Stimulated activated naive CD4-positive, alpha-beta T cell (primary cell): ENCODE data around the gene MUSK.
"Not testable (repeated sequence)": the region's sequence is repeated elsewhere in the genome, so short reads cannot be mapped to it uniquely, and the experiment has no call there.

Source experiments
- DNase-seq, 6 experiments: peaks; one replicate each; lab custom pipeline; 2025; lab: John Stamatoyannopoulos, UW

Gene MUSK

GRCh38 chr9:110695846-110696245 lies 27.3 kb downstream of the MUSK start:
- not testable (repeated sequence) for DNase-seq

DNA sequence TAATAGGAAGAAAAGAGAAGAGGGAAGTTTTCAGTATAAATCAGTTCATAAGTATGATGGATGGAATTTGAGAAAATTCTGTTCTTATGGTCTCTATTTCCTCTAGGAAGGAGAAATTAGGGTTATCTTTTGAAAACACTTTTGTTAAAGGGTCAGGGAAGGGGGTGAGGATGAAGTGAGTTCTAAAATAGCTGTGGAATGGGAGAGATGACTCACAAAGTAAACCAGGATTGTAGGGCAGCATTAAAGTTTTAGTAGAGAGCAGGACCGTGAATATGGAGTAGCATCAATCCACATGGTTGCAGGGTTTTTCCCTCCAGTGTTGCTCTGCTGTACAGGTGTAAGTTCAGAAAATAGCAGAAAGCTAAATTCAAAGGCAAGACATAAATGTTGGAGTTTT lies 32.4 kb downstream of the MUSK start:
- DNase-seq: no peak

DNA sequence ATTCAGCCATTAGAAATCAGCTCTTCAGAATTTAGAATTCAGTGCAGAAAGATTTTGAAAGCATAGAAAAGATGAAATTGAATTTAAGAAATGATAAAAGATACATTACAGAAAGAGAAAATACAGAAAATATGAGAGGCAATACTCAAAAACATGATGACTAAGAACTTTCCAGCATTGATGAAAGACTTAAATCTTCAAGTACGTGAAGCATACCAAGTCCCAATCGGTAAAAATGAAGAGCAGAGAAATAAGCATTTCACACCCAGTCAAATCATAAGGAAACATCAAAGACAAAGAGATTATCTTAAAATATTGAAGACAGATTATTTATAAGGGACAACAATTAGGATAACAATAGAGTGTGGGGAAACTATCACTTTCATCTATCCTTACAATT lies 35.1 kb downstream of the MUSK start:
- DNase-seq: no peak

- DNase-seq: no peak
Measured at GRCh38 chr9:110707419-110707818, 38.8 kb downstream of the MUSK start.

DNA sequence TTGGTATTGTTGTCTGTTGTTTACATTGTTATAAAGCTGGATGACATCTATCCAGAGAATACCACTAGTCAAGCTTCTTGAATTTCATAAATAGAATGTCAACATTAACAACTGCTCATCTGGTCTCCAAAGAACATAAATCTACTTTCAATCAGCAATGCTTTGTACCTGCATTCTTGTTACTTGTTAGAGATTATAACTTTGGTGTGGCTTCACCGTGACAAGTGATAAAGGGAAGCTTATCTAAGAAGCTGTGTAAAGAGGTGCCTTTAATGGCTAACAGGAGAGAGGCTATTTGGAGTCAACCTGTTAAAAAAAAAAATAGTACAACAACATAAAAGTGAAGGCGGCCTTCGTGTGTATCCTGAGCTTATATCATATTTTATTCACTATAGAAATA lies 41.8 kb downstream of the MUSK start:
- DNase-seq: no peak

- DNase-seq: no peak
Measured at GRCh38 chr9:110712955-110713354, 44.4 kb downstream of the MUSK start.

DNA sequence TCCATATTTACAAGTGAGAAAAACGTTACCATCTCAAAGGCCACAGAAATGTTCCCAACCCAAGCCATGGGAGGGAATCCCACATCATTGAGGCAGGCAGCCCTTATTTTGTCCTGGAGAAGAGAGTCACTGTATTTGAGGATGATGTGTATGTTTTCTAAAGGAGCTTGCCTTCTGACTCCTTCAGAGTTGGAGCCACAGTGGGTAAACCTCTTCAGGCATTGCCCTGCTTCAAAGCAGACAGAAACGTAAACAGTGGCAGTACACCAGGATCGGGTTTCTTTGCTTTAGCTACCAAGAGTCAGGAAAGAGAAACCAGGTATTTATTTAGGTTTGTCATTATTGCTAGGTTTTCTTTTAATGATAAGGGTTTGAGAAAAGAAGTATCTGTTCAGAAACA lies 45.7 kb downstream of the MUSK start:
- no peak for DNase-seq

- no peak for DNase-seq
Measured at GRCh38 chr9:110728058-110728457, 59.5 kb downstream of the MUSK start.

- no peak for DNase-seq
Measured at GRCh38 chr9:110729641-110730040, 61.0 kb downstream of the MUSK start.

DNA sequence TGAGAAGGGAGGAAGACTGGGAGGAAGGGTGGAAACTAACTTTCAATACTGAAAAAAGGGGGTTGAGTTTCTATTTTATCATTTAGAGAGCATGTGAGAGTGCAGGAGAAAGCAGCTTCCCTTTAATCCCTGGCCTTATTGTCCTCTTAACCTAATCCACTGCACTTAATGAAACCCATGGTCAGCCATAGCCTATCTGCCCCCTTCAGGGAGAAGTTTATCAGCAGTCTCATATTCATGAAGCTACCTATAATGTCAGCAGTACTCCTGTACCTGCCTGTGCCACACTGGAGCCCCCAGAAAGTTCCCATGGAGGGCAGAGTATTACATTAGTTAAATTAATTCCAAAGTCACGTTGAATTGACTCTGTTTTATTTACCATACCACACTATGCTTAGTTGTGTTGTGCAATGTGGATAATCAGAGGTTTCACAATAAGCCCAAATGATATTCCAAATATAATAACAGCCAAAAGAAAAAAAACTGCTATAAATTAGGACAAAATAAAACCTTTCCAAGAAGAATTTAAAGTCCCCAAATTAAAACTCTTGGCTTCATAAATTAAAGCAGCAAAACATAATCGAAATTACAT lies 62.9 kb downstream of the MUSK start:
- no peak for DNase-seq

- DNase-seq: no peak
Measured at GRCh38 chr9:110738982-110739381, 70.4 kb downstream of the MUSK start.

GRCh38 chr9:110742741-110743371 lies 74.3 kb downstream of the MUSK start:
- DNase-seq: no peak

DNA sequence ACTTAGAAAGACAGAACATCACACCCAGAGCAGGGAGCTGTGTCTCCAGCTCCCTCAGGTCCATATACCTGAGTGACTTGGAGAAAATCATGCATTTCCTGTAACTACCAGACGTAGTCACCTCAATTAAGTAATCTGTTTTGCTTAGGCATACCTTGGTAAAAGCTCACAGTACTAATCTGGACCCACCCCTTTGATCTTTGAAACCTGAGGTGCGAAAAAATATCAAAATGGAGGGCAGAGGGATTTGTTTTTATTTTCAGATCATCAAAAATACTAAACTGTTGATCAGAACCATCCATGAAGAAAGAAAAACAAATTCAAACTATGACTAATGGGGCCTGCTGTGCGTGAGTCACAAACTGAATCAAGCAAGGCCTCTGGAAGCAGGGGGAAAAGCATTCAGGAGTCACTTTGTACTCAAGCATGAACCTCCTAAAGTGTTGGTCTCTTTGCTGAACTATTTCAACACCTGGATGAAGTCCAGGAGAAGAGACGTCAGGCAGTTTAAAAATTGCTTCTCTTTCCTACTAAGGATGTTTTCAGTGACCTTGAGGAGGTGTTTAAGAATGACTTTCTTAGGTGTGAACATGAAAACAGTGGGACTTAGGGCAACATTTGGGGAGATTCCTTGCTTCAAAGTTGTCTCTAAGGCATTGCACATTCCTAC lies 76.3 kb downstream of the MUSK start:
- DNase-seq: no peak

DNA sequence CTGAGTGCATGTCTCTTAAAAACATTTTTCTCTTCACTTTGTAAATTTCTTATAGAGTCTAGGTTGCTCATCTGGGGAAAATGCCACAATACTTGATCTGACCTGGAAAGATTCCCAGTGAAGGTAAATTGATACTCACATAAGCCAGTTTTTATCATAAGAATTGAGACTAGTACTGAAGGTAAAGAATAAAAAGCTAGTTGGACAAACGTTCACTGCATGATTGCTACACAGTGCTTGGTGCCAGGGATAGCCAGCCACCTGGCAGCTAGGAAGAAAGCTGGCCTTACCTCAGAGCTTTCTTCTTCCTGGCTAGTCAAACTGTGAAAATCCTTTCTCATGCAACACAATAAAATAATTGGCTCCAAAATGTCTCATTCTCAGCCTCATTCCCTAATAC lies 77.1 kb downstream of the MUSK start:
- DNase-seq: no peak

DNA sequence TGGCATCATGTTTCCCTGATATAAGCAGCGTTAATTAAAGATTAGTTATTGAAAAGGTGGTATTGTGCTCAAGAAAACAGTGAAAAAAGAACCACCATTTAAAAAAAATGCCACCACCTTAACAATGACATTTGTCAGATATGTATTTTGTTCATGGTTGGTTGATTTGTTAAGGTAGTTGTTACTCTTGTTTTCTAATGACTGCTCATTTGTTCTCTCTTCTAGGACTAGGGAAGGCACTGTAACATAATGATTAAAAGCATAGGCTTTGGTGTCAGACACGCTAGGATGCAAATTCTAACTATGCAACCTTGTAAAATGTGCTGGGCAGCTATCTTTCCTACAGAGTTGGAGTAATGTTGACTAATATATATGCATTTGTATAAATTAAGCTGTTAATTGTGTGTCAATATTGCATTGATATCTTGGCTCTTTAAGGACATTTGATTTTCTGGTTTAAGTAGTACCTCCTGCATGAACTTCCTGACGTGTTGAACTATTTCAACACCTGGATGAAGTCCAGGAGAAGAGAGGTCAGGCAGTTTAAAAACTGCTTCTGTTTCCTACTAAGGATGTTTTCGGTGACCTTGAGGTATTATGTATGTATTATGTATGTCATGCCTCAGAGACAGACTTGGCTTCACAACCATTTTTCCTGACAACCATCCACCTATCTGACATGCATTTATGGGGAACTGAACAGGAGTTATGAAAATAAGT lies 77.8 kb downstream of the MUSK start:
- DNase-seq: no peak

GRCh38 chr9:110748251-110748893 lies 79.8 kb downstream of the MUSK start:
- no peak for DNase-seq

GRCh38 chr9:110750272-110750671 lies 81.7 kb downstream of the MUSK start:
- no peak for DNase-seq

- DNase-seq: no peak
Measured at GRCh38 chr9:110751971-110752370, 83.4 kb downstream of the MUSK start.

DNA sequence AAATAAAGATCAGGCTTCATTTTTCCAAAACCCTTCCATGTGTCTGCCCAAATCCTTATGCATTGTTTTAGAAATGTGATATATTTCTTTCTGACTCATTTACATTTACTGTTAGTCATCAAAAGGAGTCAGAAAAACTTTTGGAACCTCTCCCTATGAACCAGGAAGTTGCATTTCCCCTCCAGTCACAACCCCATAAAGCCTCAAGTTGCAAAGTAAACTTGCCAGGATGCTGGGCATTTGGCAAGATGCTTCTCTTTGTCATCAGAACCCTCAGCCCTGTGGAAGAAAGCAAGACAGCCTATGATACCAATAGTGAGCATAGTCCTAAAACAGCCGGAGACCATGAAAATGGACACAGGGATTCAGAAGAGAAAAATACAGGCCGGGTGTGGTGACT lies 84.2 kb downstream of the MUSK start:
- DNase-seq: no peak

DNA sequence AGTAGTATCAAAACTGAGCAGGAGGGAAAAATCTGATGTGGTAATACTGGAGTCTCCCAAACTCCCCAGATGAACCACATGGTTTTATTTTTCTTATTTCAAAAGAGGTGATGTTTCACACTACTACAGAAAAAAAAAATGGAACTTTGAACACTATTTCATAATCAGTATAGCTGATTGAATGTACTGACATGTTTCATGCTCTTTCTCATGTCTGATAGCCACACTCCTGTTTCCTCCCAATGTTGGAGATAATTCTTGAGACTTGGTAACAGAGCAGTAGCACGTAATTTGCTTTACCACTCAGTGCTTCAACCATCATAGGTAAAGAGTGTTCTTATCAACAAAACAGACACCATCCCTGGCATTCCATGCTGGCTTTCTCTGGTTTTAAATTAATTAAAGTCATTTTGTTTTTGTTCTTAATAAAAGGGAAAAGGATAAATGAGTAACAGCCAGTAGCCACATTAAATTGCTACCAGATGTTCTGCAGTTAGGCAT lies 85.2 kb downstream of the MUSK start:
- DNase-seq: no peak

DNA sequence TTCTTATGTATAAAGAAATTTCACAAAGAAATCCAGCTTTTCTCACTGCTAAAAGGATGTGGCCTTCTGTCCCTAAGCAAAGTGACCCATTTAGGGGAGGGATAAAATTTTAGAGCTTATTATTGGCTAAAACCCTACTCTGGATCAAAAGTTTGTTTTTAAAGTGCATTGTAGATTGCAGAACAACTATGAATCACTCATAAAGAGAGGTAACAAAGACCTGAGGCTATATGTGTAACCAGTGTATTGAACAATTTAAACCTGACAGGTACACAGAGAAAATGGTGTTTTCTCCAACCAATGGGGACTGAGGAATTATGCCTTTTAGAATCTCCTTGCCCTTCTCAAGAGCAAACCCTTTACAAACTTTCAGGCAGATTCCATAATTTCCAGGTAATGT lies 86.6 kb downstream of the MUSK start:
- DNase-seq: no peak

DNA sequence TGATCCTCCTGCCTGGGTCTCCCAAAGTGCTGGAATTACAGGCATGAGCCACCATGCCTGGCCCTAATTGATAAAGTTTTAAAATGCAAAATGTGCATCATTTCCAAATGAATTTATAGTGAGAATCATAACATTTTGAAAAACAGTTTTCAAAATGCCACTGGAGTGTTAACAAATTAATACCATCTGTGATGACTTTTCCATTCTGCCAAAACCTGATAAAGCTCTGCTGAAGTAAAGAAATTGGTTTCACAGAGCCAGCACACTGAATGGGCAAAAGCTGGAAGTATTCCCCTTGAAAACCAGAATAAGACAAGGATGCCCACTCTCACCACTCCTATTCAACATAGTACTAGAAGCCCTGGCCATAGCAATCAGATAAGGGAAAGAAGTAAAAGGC lies 89.6 kb downstream of the MUSK start:
- no peak for DNase-seq
